Body of pancreas (tissue), 4 donors: ENCODE data around the gene ACOX1. TPM values are rescaled to one million over a fixed set of nuclear protein-coding genes. Genes with fewer than 3 reads are reported as not detected.

ENCODE experiments used
- ATAC-seq: fragments of 150-250 bp; one replicate; pipeline ENCODE4 v1.9.1; 2016
- DNase-seq, 4 donors: peaks; one replicate each; pipeline ENCODE4 v3.0.0-alpha.2; 2019
- H3K27ac ChIP-seq, 4 donors: fragments of 200-600 bp; sonication (generic); 1 replicate in 3 of 4; 2 replicates in 1 of 4; pipeline versions ENCODE4 v1.5.1 to v1.6.1; 2016 to 2019; ENCODE audit warnings: mild to moderate bottlenecking in 1 of 4, mixed read lengths in 1 of 4, moderate library complexity in 1 of 4
- H3K27me3 ChIP-seq, 2 donors: fragments of 200-600 bp; sonication (generic); one replicate each; pipeline ENCODE4 v1.6.0; 2016; ENCODE audit warnings: mild to moderate bottlenecking in 1 of 2
- H3K36me3 ChIP-seq, 2 donors: fragments of 200-600 bp; sonication (generic); replicated peaks in 1 of 2; 2 replicates each; pipeline ENCODE4 v1.5.1; 2016; ENCODE audit warnings: low read depth in 2 of 2; ENCODE audit not compliant: insufficient read depth in 1 of 2
- H3K4me1 ChIP-seq: fragments of 200-600 bp; sonication (generic); one replicate; pipeline ENCODE4 v1.6.0; 2016
- H3K4me3 ChIP-seq, 2 donors: fragments of 200-600 bp; sonication (generic); 1 replicate in 1 of 2; 2 replicates in 1 of 2; pipeline ENCODE4 v1.5.1; 2016 to 2019
- H3K9me3 ChIP-seq, 3 donors: fragments of 200-600 bp; sonication (generic); 1 replicate in 2 of 3; 2 replicates in 1 of 3; pipeline ENCODE4 v1.5.1; 2016
- POLR2A ChIP-seq, 3 donors: fragments of 450-650 bp; IDR thresholded peaks; one replicate each; pipeline ENCODE4 v1.6.1; 2016; ENCODE audit warnings: antibody characterized with exemption in 3 of 3, mild to moderate bottlenecking in 2 of 3
- WGBS, 2 donors: methylation state at CpG; one replicate each; pipeline ENCODE4 v1.1.5; 2017; 5-methylcytosine and 5-hydroxymethylcytosine counted together
- intact Hi-C: fragments of 100-400 bp; cut with DNase I; formaldehyde crosslinking; loops from one replicate; pipeline ENCODE4 v1.15.1; 2023
- total RNA-seq, 2 donors: library from RNA; depleted of rRNA; stranded (reverse); fragments of >200 nt; gene quantifications; one replicate each; pipeline ENCODE4 v1.1.0, GENCODE V29; 2016
- TF ChIP-seq, protein P1 (sequence below), 7 experiments: fragments of 450-650 bp in 4 of 7; fragments of 200-600 bp in 3 of 7; sonication (generic) in 3 of 7; IDR thresholded peaks; one replicate each; pipeline ENCODE4 v1.5.1; 2016 to 2019; ENCODE audit warnings: antibody characterized with exemption in 7 of 7

The ACOX1 gene
- total RNA-seq, 2 donors from 2014 or later = 69.0 to 77.1 TPM

DNA sequence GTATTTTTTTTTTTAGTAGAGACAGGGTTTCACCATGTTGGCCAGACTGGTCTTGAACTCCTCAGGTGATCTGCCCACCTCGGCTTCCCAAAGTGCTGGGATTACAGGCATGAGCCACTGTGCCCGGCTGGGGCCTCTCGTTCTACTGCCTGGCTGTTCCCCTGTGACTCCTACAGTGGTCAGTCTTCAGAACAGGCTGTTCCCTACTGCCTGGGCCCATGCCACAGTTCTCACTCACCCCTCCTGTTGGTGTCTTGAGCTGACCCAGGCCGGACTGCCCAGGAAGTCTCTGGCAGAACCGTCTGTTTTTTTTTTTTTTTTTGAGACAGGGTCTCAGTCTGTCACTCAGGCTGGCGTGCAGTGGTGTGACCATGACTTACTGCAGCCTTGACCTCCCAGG is 24.9 kb upstream of the ACOX1 start:
- Histone ChIP-seq H3K4me3 (no peak overlapping the region), H3K27ac (peak overlapping the region; percentile 78 to 86 (median 84)), H3K27me3 (no peaks in the 10 kb centered on the region), H3K9me3 (no peaks in the 10 kb centered on the region), H3K36me3 (no peaks in the 10 kb centered on the region), H3K4me1 (peaks cover 57% of the 10 kb centered on the region)
- peak; percentile 41 to 77 (median 60) for DNase-seq
- TF ChIP-seq, protein P1, sequence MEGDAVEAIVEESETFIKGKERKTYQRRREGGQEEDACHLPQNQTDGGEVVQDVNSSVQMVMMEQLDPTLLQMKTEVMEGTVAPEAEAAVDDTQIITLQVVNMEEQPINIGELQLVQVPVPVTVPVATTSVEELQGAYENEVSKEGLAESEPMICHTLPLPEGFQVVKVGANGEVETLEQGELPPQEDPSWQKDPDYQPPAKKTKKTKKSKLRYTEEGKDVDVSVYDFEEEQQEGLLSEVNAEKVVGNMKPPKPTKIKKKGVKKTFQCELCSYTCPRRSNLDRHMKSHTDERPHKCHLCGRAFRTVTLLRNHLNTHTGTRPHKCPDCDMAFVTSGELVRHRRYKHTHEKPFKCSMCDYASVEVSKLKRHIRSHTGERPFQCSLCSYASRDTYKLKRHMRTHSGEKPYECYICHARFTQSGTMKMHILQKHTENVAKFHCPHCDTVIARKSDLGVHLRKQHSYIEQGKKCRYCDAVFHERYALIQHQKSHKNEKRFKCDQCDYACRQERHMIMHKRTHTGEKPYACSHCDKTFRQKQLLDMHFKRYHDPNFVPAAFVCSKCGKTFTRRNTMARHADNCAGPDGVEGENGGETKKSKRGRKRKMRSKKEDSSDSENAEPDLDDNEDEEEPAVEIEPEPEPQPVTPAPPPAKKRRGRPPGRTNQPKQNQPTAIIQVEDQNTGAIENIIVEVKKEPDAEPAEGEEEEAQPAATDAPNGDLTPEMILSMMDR (IDR thresholded peaks at IDR 0.05) = peak in 1 of 7 experiments; percentile 7
- TF ChIP-seq POLR2A (IDR thresholded peaks at IDR 0.05) = no peak
- ATAC-seq = peak; percentile 34
- WGBS, 2 donors = 71% methylated on average over 6 of the region's 6 CpGs
- intact Hi-C loops = no loop called here

DNA sequence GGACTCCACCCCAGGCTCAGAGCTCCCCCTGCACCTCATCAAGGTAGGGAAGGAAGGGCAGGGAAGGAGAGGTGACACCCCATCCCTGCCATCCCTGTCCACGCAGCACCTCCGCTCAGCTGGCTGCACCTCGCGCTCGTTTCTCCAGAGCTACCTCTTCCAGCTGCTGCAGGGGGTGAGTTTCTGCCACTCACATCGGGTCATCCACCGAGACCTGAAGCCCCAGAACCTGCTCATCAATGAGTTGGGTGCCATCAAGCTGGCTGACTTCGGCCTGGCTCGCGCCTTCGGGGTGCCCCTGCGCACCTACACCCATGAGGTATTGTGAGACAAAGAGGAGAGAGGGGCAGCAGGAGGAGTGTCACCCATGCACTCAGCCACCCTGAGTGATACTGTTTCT is 23.1 kb upstream of the ACOX1 start:
- peak overlapping the region; percentile 78 to 86 (median 84) for H3K27ac ChIP-seq
- H3K9me3 ChIP-seq = no peaks in the 10 kb centered on the region
- intact Hi-C loops = no loop called here
- no peak for TF ChIP-seq POLR2A (IDR thresholded peaks at IDR 0.05)
- TF ChIP-seq, protein P1 (IDR thresholded peaks at IDR 0.05) = no peak
- 94 to 95% methylated on average over 8 to 11 of the region's 12 CpGs for WGBS, 2 donors
- no peaks in the 10 kb centered on the region for H3K27me3 ChIP-seq
- H3K4me1 ChIP-seq = peaks cover 57% of the 10 kb centered on the region
- DNase-seq = no peak
- no peak overlapping the region for H3K4me3 ChIP-seq
- H3K36me3 ChIP-seq = no peaks in the 10 kb centered on the region
- no peak for ATAC-seq

DNA sequence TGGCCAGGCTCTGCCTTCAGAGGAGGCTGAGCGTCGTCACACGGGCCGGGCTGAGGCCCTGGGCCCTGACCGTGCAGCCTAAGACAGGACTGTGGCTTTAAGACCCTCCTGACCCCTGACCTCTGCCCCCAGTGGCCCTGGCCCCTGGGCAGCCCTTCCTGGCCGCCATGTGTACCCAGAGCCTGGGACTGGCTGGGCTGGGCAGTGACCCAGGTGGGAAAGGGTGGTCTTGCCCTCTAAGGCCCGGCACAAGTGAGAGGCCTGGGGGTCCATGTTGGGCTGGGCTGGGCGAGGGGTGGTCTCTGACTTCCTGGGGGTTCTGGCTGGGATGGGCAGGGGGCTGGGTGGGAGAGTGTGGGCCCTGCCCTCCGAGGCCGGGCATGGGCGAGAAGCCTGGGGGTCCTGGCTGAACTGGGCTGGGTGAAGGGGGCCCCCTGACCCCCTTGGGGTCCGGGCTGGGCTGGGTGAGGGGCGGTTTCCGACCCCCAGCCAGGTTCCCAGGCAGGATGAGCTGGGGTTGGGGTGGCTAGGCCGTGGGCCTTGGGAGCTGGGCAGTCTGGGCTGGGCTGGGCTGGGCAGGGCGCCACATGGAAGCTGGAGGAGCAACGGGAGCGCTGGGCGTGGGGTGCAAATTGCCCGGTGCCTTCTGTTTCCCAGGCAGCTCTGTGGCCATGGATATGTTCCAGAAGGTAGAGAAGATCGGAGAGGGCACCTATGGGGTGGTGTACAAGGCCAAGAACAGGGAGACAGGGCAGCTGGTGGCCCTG is 22.0 kb upstream of the ACOX1 start, which contains the start of gene CDK3:
Gene CDK3, plus strand, starts transcription at position 101 of the 767 bp plus-strand sequence. Its CDS starts 571 bp downstream, at position 672.
- WGBS, 2 donors = 72 to 76% methylated on average over 10 to 18 of the region's 21 CpGs
- peak within 1 kb of the TSS; percentile 14 to 65 (median 47) for H3K27ac ChIP-seq
- intact Hi-C loops = no loop called here
- no peak within 1 kb of the TSS for H3K4me3 ChIP-seq
- no peaks in the 10 kb centered on the region for H3K36me3 ChIP-seq
- ATAC-seq (no peak), DNase-seq (peak; percentile 44 to 78 (median 61))
- TF ChIP-seq, protein P1 (IDR thresholded peaks at IDR 0.05) = no peak
- TF ChIP-seq POLR2A (IDR thresholded peaks at IDR 0.05) = no peak
- H3K27me3 ChIP-seq = no peaks in the 10 kb centered on the region
- H3K9me3 ChIP-seq = no peaks in the 10 kb centered on the region
- peaks cover 57% of the 10 kb centered on the region for H3K4me1 ChIP-seq

DNA sequence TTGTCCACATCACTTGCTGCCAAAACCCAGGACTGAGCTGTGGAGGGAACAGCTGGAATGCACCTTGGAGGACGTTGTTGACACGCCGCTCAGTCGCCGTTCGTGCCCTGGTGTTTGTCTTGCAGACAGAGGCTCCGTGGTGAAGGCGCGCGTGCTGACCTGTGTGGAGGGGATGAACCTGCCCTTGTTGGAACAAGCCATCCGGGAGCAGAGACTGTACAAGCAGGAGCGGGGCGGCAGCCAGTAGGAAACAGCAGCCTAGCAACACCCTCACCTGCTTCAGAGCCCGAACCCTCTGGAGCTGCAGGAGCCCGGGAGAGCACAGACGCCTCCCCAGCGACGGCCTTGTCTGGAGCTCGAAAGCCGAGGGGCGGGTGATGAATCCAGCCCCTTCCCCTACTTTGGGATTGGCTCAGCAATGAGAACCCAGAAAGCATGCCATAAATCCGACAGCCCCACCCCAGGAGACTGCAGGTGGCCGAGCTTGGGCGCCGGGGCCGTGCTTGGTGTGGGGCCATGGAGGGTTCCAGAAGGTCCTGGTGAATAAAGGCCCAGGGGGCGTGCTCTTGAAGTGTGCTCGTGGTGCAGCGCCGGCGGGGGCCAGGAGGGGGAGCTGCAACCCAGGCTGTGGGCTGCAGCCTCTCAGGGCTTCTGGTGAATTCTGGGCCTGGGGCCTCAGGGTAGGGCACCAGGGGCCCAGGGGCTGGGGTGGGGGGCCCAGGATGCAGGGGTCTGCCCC is 21.2 kb upstream of the ACOX1 start:
- no peaks in the 10 kb centered on the region for H3K27me3 ChIP-seq
- no peak overlapping the region for H3K4me3 ChIP-seq
- DNase-seq (peak; percentile 49 to 76 (median 61)), ATAC-seq (peak; percentile 35)
- 61 to 77% methylated on average over 14 to 28 of the region's 31 CpGs for WGBS, 2 donors
- TF ChIP-seq, protein P1 (IDR thresholded peaks at IDR 0.05) = peak; percentile 39 to 67 (median 54)
- no peak for TF ChIP-seq POLR2A (IDR thresholded peaks at IDR 0.05)
- H3K4me1 ChIP-seq = peaks cover 50% of the 10 kb centered on the region
- no peaks in the 10 kb centered on the region for H3K36me3 ChIP-seq
- H3K9me3 ChIP-seq = no peaks in the 10 kb centered on the region
- H3K27ac ChIP-seq = peak overlapping the region; percentile 14 to 65 (median 47)
- intact Hi-C loops = no loop called here
